K562 (cell line): ENCODE data around the gene SLC22A12. TPM values are rescaled to one million over a fixed set of nuclear protein-coding genes. Genes with fewer than 3 reads are reported as not detected.
A peak's percentile ranks its signal among the peaks of the same experiment; 100 is the strongest.

Experiments
- ARHGAP35 ChIP-seq: fragments of 450-650 bp; IDR thresholded peaks from 2 replicates; pipeline ENCODE4 v1.6.1; 2018; ENCODE audit not compliant: partially characterized antibody
- ARNT ChIP-seq, 2 experiments: fragments of 450-650 bp; IDR thresholded peaks; 2 replicates each; pipeline ENCODE4 v1.6.1; 2016; ENCODE audit warnings: mild to moderate bottlenecking in 1 of 2
- BHLHE40 ChIP-seq: IDR thresholded peaks from 2 replicates; pipeline ENCODE4 v1.6.1; 2011; ENCODE audit warnings: low read length, improper control_type of control experiment
- BRCA1 ChIP-seq, 2 experiments: fragments of 450-650 bp in 1 of 2; sonication (generic) in 1 of 2; formaldehyde crosslinking in 1 of 2; IDR thresholded peaks; 2 replicates each; pipeline versions ENCODE4 v1.5.0 to v1.6.1; 2017 to 2020; ENCODE audit warnings: mild to moderate bottlenecking in 1 of 2, missing genetic modification reagents in 1 of 2
- CBX3 ChIP-seq, 2 experiments: IDR thresholded peaks; 1 replicate in 1 of 2; 2 replicates in 1 of 2; pipeline ENCODE4 v1.6.1; 2012; ENCODE audit warnings: inconsistent platforms in 2 of 2, low read length in 2 of 2, borderline replicate concordance in 1 of 2, control low read depth in 1 of 2
- HDAC2 ChIP-seq: fragments of 450-650 bp; IDR thresholded peaks from 2 replicates; pipeline ENCODE4 v1.6.1; 2016; ENCODE audit warnings: mild to moderate bottlenecking
- MAX ChIP-seq: sonication (generic); formaldehyde crosslinking; IDR thresholded peaks from 2 replicates; pipeline ENCODE4 v1.9.0; 2022; ENCODE audit warnings: mild to moderate bottlenecking, missing genetic modification reagents
- MAZ ChIP-seq, 2 experiments: fragments of 450-650 bp in 1 of 2; sonication (generic) in 1 of 2; formaldehyde crosslinking; IDR thresholded peaks in 1 of 2; conservative IDR thresholded peaks in 1 of 2; 2 replicates each; pipeline versions ENCODE4 v1.4.0 to v1.5.0; 2020; ENCODE audit warnings: mild to moderate bottlenecking in 1 of 2, missing genetic modification reagents in 1 of 2
- MED1 ChIP-seq: sonication (generic); formaldehyde crosslinking; IDR thresholded peaks from 2 replicates; pipeline ENCODE4 v1.8.1; 2023; ENCODE audit warnings: missing genetic modification reagents, borderline replicate concordance
- NRF1 ChIP-seq, 2 experiments: fragments of 450-650 bp; IDR thresholded peaks in 1 of 2; conservative IDR thresholded peaks in 1 of 2; 2 replicates each; pipeline ENCODE4 v1.6.1; 2014; ENCODE audit warnings: mild to moderate bottlenecking in 2 of 2
- PHF8 ChIP-seq: fragments of 200-600 bp; sonication (generic); IDR thresholded peaks from 2 replicates; pipeline ENCODE4 v1.6.1; 2012; ENCODE audit warnings: mixed run types, mild to moderate bottlenecking, inconsistent platforms, low read length, moderate library complexity, borderline replicate concordance
- PRDM10 ChIP-seq: fragments of 450-650 bp; IDR thresholded peaks from 2 replicates; pipeline ENCODE4 v1.6.1; 2018; ENCODE audit not compliant: partially characterized antibody
- RAD51 ChIP-seq: fragments of 450-650 bp; IDR thresholded peaks from 2 replicates; pipeline ENCODE4 v1.7.1; 2016; ENCODE audit warnings: low read depth, mild to moderate bottlenecking, borderline replicate concordance
- TARDBP ChIP-seq: fragments of 450-650 bp; IDR thresholded peaks from 2 replicates; pipeline ENCODE4 v1.6.1; 2016
- TCFL5 ChIP-seq: fragments of 250-450 bp; sonication (Bioruptor Pico); conservative IDR thresholded peaks from 2 replicates; pipeline ENCODE4 v1.6.1; 2021; ENCODE audit warnings: mild to moderate bottlenecking, moderate library complexity, matching md5 sums
- TEAD1 ChIP-seq, 2 experiments: fragments of 450-650 bp in 1 of 2; sonication (generic) in 1 of 2; formaldehyde crosslinking; IDR thresholded peaks; 2 replicates each; pipeline versions ENCODE4 v1.4.0 to v1.8.0; 2020 to 2022; ENCODE audit warnings: mild to moderate bottlenecking in 2 of 2, missing genetic modification reagents in 1 of 2
- U2AF1 ChIP-seq: fragments of 200-400 bp; formaldehyde crosslinking; optimal IDR thresholded peaks from 2 replicates; pipeline ENCODE3; 2017; ENCODE audit warnings: mild to moderate bottlenecking, low read depth, low read length, moderate library complexity
- ZKSCAN1 ChIP-seq: fragments of 150-350 bp; IDR thresholded peaks from 2 replicates; pipeline ENCODE4 v1.6.1; 2016; ENCODE audit warnings: low read depth, low read length
- ZNF121 ChIP-seq: sonication (generic); formaldehyde crosslinking; conservative IDR thresholded peaks from 2 replicates; pipeline ENCODE4 v1.8.0; 2022; ENCODE audit warnings: missing genetic modification reagents
- ZNF224 ChIP-seq: sonication (generic); formaldehyde crosslinking; IDR thresholded peaks from 2 replicates; pipeline ENCODE4 v1.8.0; 2022; ENCODE audit warnings: mild to moderate bottlenecking, missing genetic modification reagents
- ZNF23 ChIP-seq: fragments of 250-450 bp; sonication (Bioruptor Pico); IDR thresholded peaks from 2 replicates; pipeline ENCODE4 v1.4.0; 2020; ENCODE audit warnings: mild to moderate bottlenecking
- ZNF232 ChIP-seq: sonication (generic); formaldehyde crosslinking; IDR thresholded peaks from 2 replicates; pipeline ENCODE4 v1.8.0; 2022; ENCODE audit warnings: mild to moderate bottlenecking, missing genetic modification reagents
- ZNF561 ChIP-seq: fragments of 450-650 bp; formaldehyde crosslinking; conservative IDR thresholded peaks from 2 replicates; pipeline ENCODE4 v1.4.0; 2020; ENCODE audit warnings: mild to moderate bottlenecking, moderate library complexity
- ZNF584 ChIP-seq: fragments of 200-800 bp; sonication (Bioruptor generic); IDR thresholded peaks from 2 replicates; pipeline ENCODE4 v1.6.1; 2016; ENCODE audit warnings: low read depth, mild to moderate bottlenecking, missing genetic modification characterization, missing compliant biosample characterization
- ZNF695 ChIP-seq: fragments of 450-650 bp; formaldehyde crosslinking; IDR thresholded peaks from 2 replicates; pipeline ENCODE4 v1.4.0; 2020; ENCODE audit warnings: mild to moderate bottlenecking, moderate library complexity
- ZNF778 ChIP-seq: fragments of 450-650 bp; formaldehyde crosslinking; IDR thresholded peaks from 2 replicates; pipeline ENCODE4 v1.4.0; 2020; ENCODE audit warnings: mild to moderate bottlenecking, moderate library complexity
- polyA plus RNA-seq, 8 experiments: library from polyadenylated mRNA; depleted of rRNA in 4 of 8; stranded (reverse) in 5 of 8; unstranded in 3 of 8; fragments of >200 nt; fragmentation: Nextera tagmentation in 2 of 8; fragmentation: Illumina TruSeq in 1 of 8; extraction: Ambion mirVana in 2 of 8; extraction: Trizol in 1 of 8; gene quantifications; 2 replicates each; pipeline versions ENCODE4 v1.2.1 to v1.2.3, GENCODE V29; 2011 to 2014; ENCODE audit warnings: inconsistent platforms in 1 of 8, missing spikeins in 1 of 8
- total RNA-seq, 7 experiments: library from RNA; depleted of rRNA in 6 of 7; stranded (reverse); fragments of >200 nt in 6 of 7; fragmentation: Illumina TruSeq in 2 of 7; extraction: Trizol in 2 of 7; gene quantifications; 2 replicates each; pipeline versions ENCODE4 v1.2.1 to v1.2.3, GENCODE V29; 2011 to 2021; ENCODE audit warnings: low replicate concordance in 1 of 7

The SLC22A12 gene
- total and polyA plus RNA-seq, 9 of the 15 experiments (the other 6 are each of a cell fraction or from before 2014, with no cell fraction given): not detected

GRCh38 chr11:64571410-64572091 lies 19.5 kb upstream of the SLC22A12 start (continued):
- TF ChIP-seq ZNF561 (CRISPR knock-in tag): no peak
- TF ChIP-seq ZNF23 (CRISPR knock-in tag): no peak
- TF ChIP-seq ZNF232 (CRISPR knock-in tag): no peak
- TF ChIP-seq U2AF1: no peak
- TF ChIP-seq ZKSCAN1: 0 out of 2 replicates have a peak, but pooled peaks have one; percentile 26
- no peak for TF ChIP-seq ARNT (IDR thresholded peaks at IDR 0.05)
- TF ChIP-seq TEAD1 (CRISPR knock-in tag; IDR thresholded peaks at IDR 0.05): peak in 1 of 2 experiments; percentile 6; a peak in 1 of 4 replicates
- no peak for TF ChIP-seq PRDM10
- no peak for TF ChIP-seq MED1
- TF ChIP-seq ZNF224 (CRISPR knock-in tag): no peak
- peak; percentile 64; the same call in 1 of the 2 replicates for TF ChIP-seq HDAC2
- 0 out of 2 replicates have a peak, but pooled peaks have one; percentile 32 for TF ChIP-seq ZNF584 (CRISPR knock-in tag)
- no peak for TF ChIP-seq CBX3 (IDR thresholded peaks at IDR 0.05; ENCODE audit: borderline replicate concordance in 1 of 2, low read length in 2 of 2)
- TF ChIP-seq MAZ (CRISPR knock-in tag; conservative IDR thresholded peaks at IDR 0.05 in 1 of 2, IDR thresholded peaks at IDR 0.05 in 1 of 2): peak in 1 of 2 experiments; percentile 48; a peak in 2 of 4 replicates
- TF ChIP-seq ZNF695 (CRISPR knock-in tag): no peak
- no peak for TF ChIP-seq ARHGAP35
- TF ChIP-seq ZNF121: no peak
- no peak for TF ChIP-seq TARDBP
- TF ChIP-seq BRCA1 (IDR thresholded peaks at IDR 0.05): no peak
- TF ChIP-seq BRCA1 (CRISPR knock-in tag; IDR thresholded peaks at IDR 0.05): no peak
- peak; percentile 85 for TF ChIP-seq BHLHE40
- peak; percentile 96 for TF ChIP-seq RAD51
- no peak for TF ChIP-seq TCFL5 (CRISPR knock-in tag)
- TF ChIP-seq NRF1 (conservative IDR thresholded peaks at IDR 0.05 in 1 of 2, IDR thresholded peaks at IDR 0.05 in 1 of 2): peak; percentile 82 to 86
- TF ChIP-seq ZNF778 (CRISPR knock-in tag): no peak
- no peak for TF ChIP-seq PHF8
- TF ChIP-seq MAX: peak; percentile 63
